ENCODE data around the gene MBNL2.

MBNL2 gene

GRCh38 chr13:97239943-97240787, 18.0 kb downstream of the MBNL2 start:
- DNase-seq (ENCODE audit: low read depth) = no peak
- H3K4me3 ChIP-seq (ENCODE audit: control insufficient read depth, low read depth, low read length) = no peak overlapping the region
- no peak for TF ChIP-seq CTCF (IDR thresholded peaks at IDR 0.05; ENCODE audit: control insufficient read depth, insufficient read depth, low read depth, low read length, missing control alignments)

DNA sequence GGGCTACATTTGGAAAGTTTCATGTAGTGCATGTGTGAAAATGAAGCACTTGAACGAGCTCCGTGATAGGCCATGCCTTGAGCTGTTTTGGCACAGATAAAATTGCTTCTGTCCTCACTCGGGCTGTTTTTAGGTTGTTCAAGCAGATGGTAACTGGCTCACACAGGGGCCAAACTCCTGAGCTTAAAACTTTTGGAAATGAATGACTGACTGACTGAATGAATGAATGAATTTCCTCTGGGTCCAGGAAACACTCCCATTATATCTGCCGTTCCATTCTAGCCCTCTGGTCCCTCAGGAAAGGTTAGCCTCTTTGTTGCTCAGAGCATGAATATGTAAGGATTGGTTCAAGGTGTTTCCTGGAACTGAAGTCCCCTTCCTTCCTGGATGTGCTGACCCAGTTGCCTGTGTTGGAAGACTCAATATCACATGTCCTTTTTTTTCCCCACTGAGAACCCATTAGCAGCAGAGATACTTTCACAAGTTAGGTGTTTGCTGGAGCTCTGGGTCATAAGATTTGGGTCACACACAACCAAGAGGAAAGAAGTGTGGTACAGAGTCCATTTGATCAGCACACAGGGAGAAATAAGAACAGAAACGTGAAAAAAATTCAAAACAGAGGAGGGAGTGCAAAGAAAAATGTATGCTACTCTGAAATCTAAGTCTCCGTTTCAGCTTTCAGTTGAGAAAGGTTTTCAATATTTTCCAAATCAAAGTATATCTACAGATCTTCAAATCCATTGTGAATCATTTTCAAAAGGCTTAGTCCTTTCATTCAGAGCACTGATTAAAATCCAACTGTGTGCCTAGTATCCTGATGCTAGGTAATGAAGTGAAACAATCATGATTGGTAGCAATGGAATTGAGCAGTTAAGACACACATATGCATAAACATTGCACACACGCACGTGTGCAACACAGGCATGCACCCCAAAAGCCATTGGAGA, 18.9 kb downstream of the MBNL2 start:
- no peak for DNase-seq (ENCODE audit: low read depth)
- H3K4me3 ChIP-seq (ENCODE audit: control insufficient read depth, low read depth, low read length) = no peak overlapping the region
- TF ChIP-seq CTCF (IDR thresholded peaks at IDR 0.05; ENCODE audit: control insufficient read depth, insufficient read depth, low read depth, low read length, missing control alignments) = no peak

GRCh38 chr13:97241761-97242160, 19.6 kb downstream of the MBNL2 start:
- H3K4me3 ChIP-seq (ENCODE audit: control insufficient read depth, low read depth, low read length) = no peak overlapping the region
- no peak for TF ChIP-seq CTCF (IDR thresholded peaks at IDR 0.05; ENCODE audit: control insufficient read depth, insufficient read depth, low read depth, low read length, missing control alignments)
- DNase-seq (ENCODE audit: low read depth) = no peak

DNA sequence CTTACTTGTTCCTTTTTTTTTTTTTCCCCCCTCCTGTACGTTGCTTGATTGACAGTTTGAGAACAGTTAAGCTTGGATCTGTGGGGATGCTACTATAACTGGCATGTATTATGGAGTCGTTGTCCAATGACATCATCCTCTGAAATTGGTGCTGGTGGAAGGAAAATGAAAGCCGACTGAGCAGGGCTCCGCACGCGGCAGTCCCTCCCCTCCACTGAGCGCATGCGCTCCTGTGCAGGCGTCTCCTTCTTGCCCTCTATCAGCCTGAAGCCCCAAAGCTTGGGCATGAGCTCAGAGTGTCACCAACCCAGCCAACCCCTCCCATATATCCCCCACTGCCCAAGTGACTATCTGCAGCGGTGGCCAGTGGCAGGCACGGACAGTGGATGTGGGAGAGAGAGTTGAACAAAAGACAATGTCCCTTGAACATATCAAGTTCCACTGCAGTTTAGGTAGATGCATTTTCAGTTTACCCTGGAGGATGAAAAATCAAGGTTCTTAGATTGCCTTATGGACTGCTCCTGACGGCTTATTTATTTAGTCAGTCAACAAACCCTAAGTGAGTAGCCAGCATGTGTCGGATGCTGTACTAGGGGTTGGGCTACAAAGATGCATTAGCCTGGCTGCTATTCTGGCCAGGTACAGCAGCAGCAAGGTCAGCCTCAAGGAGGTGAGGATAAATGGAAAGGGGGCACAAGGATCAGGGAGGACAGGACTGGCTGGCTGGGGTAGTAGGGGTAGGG, 20.8 kb downstream of the MBNL2 start:
- no peak for DNase-seq (ENCODE audit: low read depth)
- TF ChIP-seq CTCF (IDR thresholded peaks at IDR 0.05; ENCODE audit: control insufficient read depth, insufficient read depth, low read depth, low read length, missing control alignments) = no peak

GRCh38 chr13:97243915-97244781, 22.0 kb downstream of the MBNL2 start:
- no peak for TF ChIP-seq CTCF (IDR thresholded peaks at IDR 0.05; ENCODE audit: control insufficient read depth, insufficient read depth, low read depth, low read length, missing control alignments)
- no peak for DNase-seq (ENCODE audit: low read depth)
- no peak overlapping the region for H3K4me3 ChIP-seq (ENCODE audit: control insufficient read depth, low read depth, low read length)

More for the DNA sequence above, 20.8 kb downstream of the MBNL2 start:
- H3K4me3 ChIP-seq (ENCODE audit: control insufficient read depth, low read depth, low read length) = no peak overlapping the region
